OCI-LY3 (cell line): ENCODE data around the gene ATP7A.

Experiments
- H2AFZ ChIP-seq: fragments of 200-600, 300-600 bp; shearing (Covaris generic); 2 replicates; pipeline ENCODE4 v1.6.0; 2014; ENCODE audit warnings: antibody characterized with exemption, low read depth, low read length
- H3K27ac ChIP-seq: fragments of 200-600, 300-600 bp; sonication (generic); 2 replicates; pipeline ENCODE4 v1.5.1; 2014; ENCODE audit warnings: mild to moderate bottlenecking, low read length, moderate library complexity, mixed read lengths
- H3K27me3 ChIP-seq: fragments of 200-600, 300-600 bp; sonication (generic); 2 replicates; pipeline ENCODE4 v1.6.1; 2014; ENCODE audit warnings: low read depth, low read length, mixed read lengths
- H3K36me3 ChIP-seq: fragments of 200-600, 300-600 bp; sonication (generic); replicated peaks from 2 replicates; pipeline ENCODE3; 2014; ENCODE audit warnings: low read depth, low read length, mixed read lengths
- H3K4me1 ChIP-seq: fragments of 300-600, 200-600 bp; sonication (generic); 2 replicates; pipeline ENCODE4 v1.6.1; 2014; ENCODE audit warnings: low read length, mixed read lengths
- H3K4me2 ChIP-seq: fragments of 200-600, 300-600 bp; sonication (generic); 2 replicates; pipeline ENCODE4 v1.6.1; 2014; ENCODE audit warnings: low read length, mixed read lengths
- H3K4me3 ChIP-seq: fragments of 300-600, 200-600 bp; sonication (generic); 2 replicates; pipeline ENCODE4 v1.5.1; 2014; ENCODE audit warnings: antibody characterized with exemption, mild to moderate bottlenecking, low read length, moderate library complexity
- H3K79me2 ChIP-seq: fragments of 300-600, 200-600 bp; shearing (Covaris generic); 2 replicates; pipeline ENCODE4 v1.6.1; 2014; ENCODE audit warnings: mild to moderate bottlenecking, low read length, mixed read lengths
- H3K9ac ChIP-seq: fragments of 300-600, 200-600 bp; shearing (Covaris generic); 2 replicates; pipeline ENCODE4 v1.6.0; 2014; ENCODE audit warnings: mild to moderate bottlenecking, low read length, moderate library complexity
- H3K9me3 ChIP-seq: fragments of 200-600, 300-600 bp; shearing (Covaris generic); 2 replicates; pipeline ENCODE4 v1.6.1; 2014; ENCODE audit warnings: low read length, mixed read lengths; ENCODE audit not compliant: insufficient read depth
- H4K20me1 ChIP-seq: fragments of 200-600, 300-600 bp; sonication (generic); 2 replicates; pipeline ENCODE4 v1.6.1; 2016; ENCODE audit warnings: low read length, mixed read lengths; ENCODE audit not compliant: insufficient read depth
- EZH2phosphoT487 ChIP-seq: fragments of 200-600 bp; shearing (Covaris generic); IDR thresholded peaks from 2 replicates; pipeline ENCODE4 v1.6.1; 2018; ENCODE audit warnings: antibody characterized with exemption, mixed run types, low read depth
- TF ChIP-seq, protein P1 (sequence below): fragments of 200-600, 300-600 bp; sonication (generic); IDR thresholded peaks from 2 replicates; pipeline ENCODE4 v1.5.1; 2014; ENCODE audit warnings: antibody characterized with exemption, low read length, low read depth

ATP7A gene

GRCh38 chrX:77953302-77953701 is 42.8 kb downstream of the ATP7A start:
- Histone ChIP-seq H3K4me1 (peaks cover 14% of the 10 kb centered on the region), H3K36me3 (no peaks in the 10 kb centered on the region), H3K9me3 (no peaks in the 10 kb centered on the region), H3K79me2 (no peaks in the 10 kb centered on the region), H3K9ac (no peak overlapping the region), H3K27ac (no peak overlapping the region), H3K4me3 (no peak overlapping the region), H3K27me3 (no peaks in the 10 kb centered on the region), H2AFZ (no peak overlapping the region), H4K20me1 (no peaks in the 10 kb centered on the region), H3K4me2 (peak overlapping the region; percentile 18; the same call in 1 of the 2 replicates)
- no peak for TF ChIP-seq EZH2phosphoT487
- TF ChIP-seq, protein P1, sequence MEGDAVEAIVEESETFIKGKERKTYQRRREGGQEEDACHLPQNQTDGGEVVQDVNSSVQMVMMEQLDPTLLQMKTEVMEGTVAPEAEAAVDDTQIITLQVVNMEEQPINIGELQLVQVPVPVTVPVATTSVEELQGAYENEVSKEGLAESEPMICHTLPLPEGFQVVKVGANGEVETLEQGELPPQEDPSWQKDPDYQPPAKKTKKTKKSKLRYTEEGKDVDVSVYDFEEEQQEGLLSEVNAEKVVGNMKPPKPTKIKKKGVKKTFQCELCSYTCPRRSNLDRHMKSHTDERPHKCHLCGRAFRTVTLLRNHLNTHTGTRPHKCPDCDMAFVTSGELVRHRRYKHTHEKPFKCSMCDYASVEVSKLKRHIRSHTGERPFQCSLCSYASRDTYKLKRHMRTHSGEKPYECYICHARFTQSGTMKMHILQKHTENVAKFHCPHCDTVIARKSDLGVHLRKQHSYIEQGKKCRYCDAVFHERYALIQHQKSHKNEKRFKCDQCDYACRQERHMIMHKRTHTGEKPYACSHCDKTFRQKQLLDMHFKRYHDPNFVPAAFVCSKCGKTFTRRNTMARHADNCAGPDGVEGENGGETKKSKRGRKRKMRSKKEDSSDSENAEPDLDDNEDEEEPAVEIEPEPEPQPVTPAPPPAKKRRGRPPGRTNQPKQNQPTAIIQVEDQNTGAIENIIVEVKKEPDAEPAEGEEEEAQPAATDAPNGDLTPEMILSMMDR, result no peak

DNA sequence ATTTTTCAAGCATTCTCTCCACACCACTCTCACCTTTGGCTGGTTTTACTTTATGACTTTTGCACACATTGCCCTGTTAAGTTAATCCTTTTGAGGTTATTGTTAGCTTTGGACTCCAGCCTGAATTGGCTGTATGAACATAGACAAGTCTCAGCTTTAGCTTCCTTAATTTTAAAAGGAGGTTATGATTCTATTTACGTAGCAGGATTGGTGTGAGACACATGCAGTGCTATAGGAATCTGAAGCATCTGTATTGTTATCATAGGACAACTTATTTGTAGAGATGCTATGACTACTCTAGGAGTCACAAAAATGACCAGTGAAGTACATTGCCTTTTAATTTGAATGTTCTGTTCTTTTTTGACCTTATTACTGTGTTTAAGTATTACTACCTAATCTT is 43.2 kb downstream of the ATP7A start:
- H3K27ac ChIP-seq, result no peak overlapping the region
- H3K4me3 ChIP-seq, result no peak overlapping the region
- TF ChIP-seq, protein P1, result no peak
- no peak for TF ChIP-seq EZH2phosphoT487
- H3K9me3 ChIP-seq, result no peaks in the 10 kb centered on the region
- H3K27me3 ChIP-seq, result no peaks in the 10 kb centered on the region
- H3K9ac ChIP-seq, result no peak overlapping the region
- no peaks in the 10 kb centered on the region for H3K79me2 ChIP-seq
- H3K4me1 ChIP-seq, result peaks cover 14% of the 10 kb centered on the region
- H4K20me1 ChIP-seq, result no peaks in the 10 kb centered on the region
- H2AFZ ChIP-seq, result no peak overlapping the region
- H3K4me2 ChIP-seq, result peak overlapping the region; percentile 18; the same call in 1 of the 2 replicates
- no peaks in the 10 kb centered on the region for H3K36me3 ChIP-seq

- Histone ChIP-seq H3K27ac (no peak overlapping the region), H4K20me1 (no peaks in the 10 kb centered on the region), H3K4me1 (no peaks in the 10 kb centered on the region), H3K36me3 (no peaks in the 10 kb centered on the region), H2AFZ (no peak overlapping the region), H3K79me2 (no peaks in the 10 kb centered on the region), H3K9ac (no peak overlapping the region), H3K9me3 (no peaks in the 10 kb centered on the region), H3K4me2 (no peak overlapping the region), H3K27me3 (no peaks in the 10 kb centered on the region), H3K4me3 (no peak overlapping the region)
- TF ChIP-seq, protein P1, result no peak
- no peak for TF ChIP-seq EZH2phosphoT487
Measured at GRCh38 chrX:77960567-77960966, 50.1 kb downstream of the ATP7A start.

DNA sequence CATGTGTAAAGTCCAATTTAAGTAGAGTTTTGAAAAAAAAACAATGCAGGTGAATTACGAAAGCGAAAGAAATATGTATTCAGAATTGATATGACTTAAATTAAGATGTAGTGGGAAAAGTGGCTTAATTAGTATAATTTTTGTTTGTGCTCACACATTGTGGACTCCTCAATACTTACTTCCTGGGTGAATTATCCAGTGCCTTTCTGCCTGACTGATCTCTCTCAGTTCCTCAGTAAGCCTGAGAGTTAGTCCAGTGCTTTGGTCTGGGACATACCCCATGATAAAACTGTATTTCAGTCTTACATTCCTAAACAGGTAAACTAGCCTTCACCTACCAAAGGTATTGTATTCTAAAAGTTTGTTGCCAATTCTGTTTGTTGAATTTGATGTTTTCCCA is 50.6 kb downstream of the ATP7A start:
- no peak for TF ChIP-seq EZH2phosphoT487
- TF ChIP-seq, protein P1, result no peak
- no peak overlapping the region for H3K4me2 ChIP-seq

More for the DNA sequence above, 50.6 kb downstream of the ATP7A start:
- Histone ChIP-seq H3K27ac (no peak overlapping the region), H2AFZ (no peak overlapping the region), H3K79me2 (no peaks in the 10 kb centered on the region), H3K27me3 (no peaks in the 10 kb centered on the region), H3K9ac (no peak overlapping the region), H4K20me1 (no peaks in the 10 kb centered on the region), H3K4me3 (no peak overlapping the region), H3K4me1 (no peaks in the 10 kb centered on the region), H3K36me3 (no peaks in the 10 kb centered on the region), H3K9me3 (no peaks in the 10 kb centered on the region)
